Natural killer cell (primary cell): ENCODE data around the gene BORCS5. TPM values are rescaled to one million over a fixed set of nuclear protein-coding genes. Genes with fewer than 3 reads are reported as not detected.

ENCODE experiments used
- ATAC-seq, 3 donors: fragments of 150-1000 bp in 2 of 3; fragments of 200-7000 bp in 1 of 3; cut with Tn5 transposase; 1 replicate in 1 of 3; 2 replicates in 2 of 3; pipeline ENCODE4 v1.10.0; 2021; ENCODE audit warnings: mild to moderate bottlenecking in 2 of 3, moderate library complexity in 2 of 3
- DNase-seq, 2 donors: peaks; one replicate each; pipeline versions ENCODE4 v3.0.0 to v3.0.0-alpha.2; 2013 to 2021; ENCODE audit warnings: mixed read lengths in 1 of 2
- H3K27ac ChIP-seq: one replicate; pipeline ENCODE4 v1.5.1; 2013; ENCODE audit warnings: mild to moderate bottlenecking, low read length
- H3K27me3 ChIP-seq: one replicate; pipeline ENCODE4 v1.6.1; 2013; ENCODE audit warnings: low read length; ENCODE audit not compliant: control insufficient read depth, insufficient read depth
- H3K36me3 ChIP-seq: one replicate; pipeline ENCODE4 v1.6.1; 2013; ENCODE audit warnings: low read length; ENCODE audit not compliant: control insufficient read depth, insufficient read depth
- H3K4me1 ChIP-seq: one replicate; pipeline ENCODE4 v1.6.1; 2013; ENCODE audit warnings: low read length; ENCODE audit not compliant: control insufficient read depth, insufficient read depth
- H3K4me3 ChIP-seq: one replicate; pipeline ENCODE4 v1.5.1; 2013; ENCODE audit warnings: low read length
- H3K9me3 ChIP-seq: one replicate; pipeline ENCODE4 v1.6.1; 2013; ENCODE audit warnings: low read length; ENCODE audit not compliant: control insufficient read depth, insufficient read depth
- H3K27ac Mint-ChIP-seq, 2 donors: one replicate each; pipeline ENCODE4 v1.8.0; 2022; ENCODE audit warnings: mild to moderate bottlenecking in 2 of 2, mixed read lengths in 2 of 2, moderate library complexity in 1 of 2
- H3K27me3 Mint-ChIP-seq, 2 donors: one replicate each; pipeline ENCODE4 v1.8.0; 2022; ENCODE audit warnings: low read depth in 2 of 2, mixed read lengths in 2 of 2
- H3K36me3 Mint-ChIP-seq: one replicate; pipeline ENCODE4 v1.8.0; 2022; ENCODE audit warnings: mixed read lengths
- H3K4me1 Mint-ChIP-seq, 2 donors: one replicate each; pipeline ENCODE4 v1.8.0; 2022; ENCODE audit warnings: mixed read lengths in 2 of 2
- H3K4me3 Mint-ChIP-seq: one replicate; pipeline ENCODE4 v1.8.0; 2022; ENCODE audit warnings: mild to moderate bottlenecking, moderate library complexity, mixed read lengths
- H3K9me3 Mint-ChIP-seq, 2 donors: one replicate each; pipeline ENCODE4 v1.8.0; 2022; ENCODE audit warnings: mixed read lengths in 2 of 2
- CTCF ChIP-seq: fragments of 200-600 bp; IDR thresholded peaks from one replicate; pipeline ENCODE4 v1.8.0; 2022; ENCODE audit warnings: antibody characterized with exemption
- WGBS: methylation state at CpG from one replicate; pipeline ENCODE4 v1.1.7; 2013; ENCODE audit warnings: missing lambda C conversion rate; ENCODE audit not compliant: insufficient coverage; 5-methylcytosine and 5-hydroxymethylcytosine counted together
- intact Hi-C: fragments of 100-400 bp; cut with micrococcal nuclease; formaldehyde crosslinking; loops from one replicate; pipeline ENCODE4 v1.14.2; 2022
- total RNA-seq, 4 donors: library from RNA; stranded (reverse); fragments of 120-200 nt in 1 of 4; gene quantifications; one replicate each; pipeline versions ENCODE4 v1.2.3 to v1.2.4, GENCODE V29; 2013 to 2022

Gene BORCS5
- total RNA-seq, 3 donors from 2014 or later (not counting 1 experiment from before 2014, with no cell fraction given): 28.5 to 32.8 (median 29.2) TPM

- WGBS: 84% methylated on average over 5 of the region's 5 CpGs
- Mint-ChIP-seq H3K4me3 (no peak overlapping the region), H3K9me3 (no peaks in the 10 kb centered on the region), H3K4me1 (no peaks in the 10 kb centered on the region), H3K36me3 (no peaks in the 10 kb centered on the region), H3K27ac (no peak overlapping the region), H3K27me3 (no peaks in the 10 kb centered on the region)
- TF ChIP-seq CTCF: no peak
- ATAC-seq (no peak), DNase-seq (no peak)
- Histone ChIP-seq H3K36me3 (no peaks in the 10 kb centered on the region), H3K9me3 (no peaks in the 10 kb centered on the region), H3K27me3 (no peaks in the 10 kb centered on the region), H3K27ac (no peak overlapping the region), H3K4me3 (no peak overlapping the region), H3K4me1 (no peaks in the 10 kb centered on the region)
- intact Hi-C loops: no loop called here
These were observed 155.2 kb downstream of the BORCS5 start for GRCh38 chr12:12511895-12512711.

- DNase-seq: no peak
These were observed 156.6 kb downstream of the BORCS5 start for GRCh38 chr12:12513416-12514006.

GRCh38 chr12:12518464-12518845, 161.6 kb downstream of the BORCS5 start:
- no peak overlapping the region for H3K27ac Mint-ChIP-seq
- no peaks in the 10 kb centered on the region for H3K4me1 Mint-ChIP-seq
- Histone ChIP-seq H3K9me3 (no peaks in the 10 kb centered on the region), H3K4me1 (no peaks in the 10 kb centered on the region), H3K27me3 (no peaks in the 10 kb centered on the region), H3K4me3 (no peak overlapping the region), H3K36me3 (peaks cover 8% of the 10 kb centered on the region), H3K27ac (no peak overlapping the region)
- no peak overlapping the region for H3K4me3 Mint-ChIP-seq
- intact Hi-C loops: no loop called here
- no peaks in the 10 kb centered on the region for H3K27me3 Mint-ChIP-seq
- no peaks in the 10 kb centered on the region for H3K36me3 Mint-ChIP-seq
- 90% methylated on average over 3 of the region's 3 CpGs for WGBS
- no peak for DNase-seq
- no peak for ATAC-seq
- no peak for TF ChIP-seq CTCF
- no peaks in the 10 kb centered on the region for H3K9me3 Mint-ChIP-seq

More at GRCh38 chr12:12513416-12514006, 156.6 kb downstream of the BORCS5 start:
- ATAC-seq: no peak
- Mint-ChIP-seq H3K36me3 (no peaks in the 10 kb centered on the region), H3K27me3 (no peaks in the 10 kb centered on the region), H3K4me3 (no peak overlapping the region), H3K9me3 (no peaks in the 10 kb centered on the region), H3K27ac (no peak overlapping the region), H3K4me1 (no peaks in the 10 kb centered on the region)
- Histone ChIP-seq H3K27me3 (no peaks in the 10 kb centered on the region), H3K4me3 (no peak overlapping the region), H3K27ac (no peak overlapping the region), H3K36me3 (peaks cover 3% of the 10 kb centered on the region), H3K9me3 (no peaks in the 10 kb centered on the region), H3K4me1 (no peaks in the 10 kb centered on the region)
- intact Hi-C loops: no loop called here
- TF ChIP-seq CTCF: no peak
- 88% methylated on average over 2 of the region's 3 CpGs for WGBS
